Heart left ventricle (tissue), 16 donors: Measurements from ENCODE around the gene DRD1. TPM values are rescaled to one million over a fixed set of nuclear protein-coding genes. Genes with fewer than 3 reads are reported as not detected.
"Not testable (repeated sequence)": the region's sequence is repeated elsewhere in the genome, so short reads cannot be mapped to it uniquely, and the experiment has no call there.

Source experiments
- ATAC-seq, 4 donors: fragments of 200-7000 bp; cut with Tn5 transposase; one replicate each; pipeline ENCODE4 v1.9.1; 2020 to 2022; ENCODE audit warnings: moderate library complexity in 4 of 4, mild to moderate bottlenecking in 3 of 4, moderate number of reproducible peaks in 1 of 4
- DNase-seq, 5 donors: peaks; one replicate each; pipeline ENCODE4 v3.0.0-alpha.2; 2020
- H3K27ac ChIP-seq, 12 donors: fragments of 200-600 bp; sonication (generic) in 4 of 12; one replicate each; pipeline versions ENCODE4 v1.5.0 to v1.8.0; 2016 to 2022; ENCODE audit warnings: mild to moderate bottlenecking in 2 of 12
- H3K27me3 ChIP-seq, 9 donors: fragments of 200-600 bp; sonication (generic) in 2 of 9; one replicate each; pipeline versions ENCODE4 v1.5.1 to v1.8.0; 2016 to 2022; ENCODE audit warnings: mild to moderate bottlenecking in 3 of 9
- H3K36me3 ChIP-seq, 9 donors: fragments of 200-600 bp; sonication (generic) in 2 of 9; one replicate each; pipeline versions ENCODE4 v1.5.0 to v1.8.0; 2018 to 2022; ENCODE audit warnings: mild to moderate bottlenecking in 2 of 9
- H3K4me1 ChIP-seq, 12 donors: fragments of 200-600 bp; sonication (generic) in 4 of 12; one replicate each; pipeline versions ENCODE4 v1.5.0 to v1.8.0; 2016 to 2022; ENCODE audit warnings: mild to moderate bottlenecking in 3 of 12
- H3K4me3 ChIP-seq, 12 donors: fragments of 200-600 bp; sonication (generic) in 4 of 12; one replicate each; pipeline versions ENCODE4 v1.5.0 to v1.8.0; 2017 to 2022; ENCODE audit warnings: mild to moderate bottlenecking in 9 of 12, moderate library complexity in 4 of 12
- H3K9me3 ChIP-seq, 12 donors: fragments of 200-600 bp; sonication (generic) in 4 of 12; one replicate each; pipeline versions ENCODE4 v1.5.0 to v1.8.0; 2016 to 2022; ENCODE audit warnings: mild to moderate bottlenecking in 1 of 12
- POLR2A ChIP-seq, 2 donors: fragments of 450-650 bp; IDR thresholded peaks; one replicate each; pipeline ENCODE4 v1.6.1; 2017; ENCODE audit warnings: antibody characterized with exemption in 2 of 2, mild to moderate bottlenecking in 2 of 2, moderate library complexity in 2 of 2
- WGBS, 4 donors: extraction: QIAGEN DNeasy Blood & Tissue Kit in 2 of 4; methylation state at CpG; one replicate each; pipeline versions ENCODE4 v1.1.5 to v1.1.7; 2013 to 2018; 5-methylcytosine and 5-hydroxymethylcytosine counted together
- intact Hi-C, 10 donors: fragments of 100-400 bp; cut with DNase I; formaldehyde crosslinking; loops; one replicate each; pipeline versions ENCODE4 v1.11.1 to v1.14.2; 2022
- polyA plus RNA-seq, 2 donors: library from polyadenylated mRNA; stranded (reverse); fragments of 200-250 nt; gene quantifications; one replicate each; pipeline ENCODE4 v1.2.3, GENCODE V29; 2013
- total RNA-seq, 9 donors: library from RNA; depleted of rRNA in 2 of 9; stranded (reverse); fragments of >200 nt in 2 of 9; fragmentation: NEBNext Ultra II Directional in 3 of 9; extraction: Animal tissue kit (Norgen Biotek cat#: 25700) in 3 of 9; gene quantifications; one replicate each; pipeline versions ENCODE4 v1.1.0 to v1.2.4, GENCODE V29; 2016 to 2023
- TF ChIP-seq, protein P1 (sequence below), 12 donors: fragments of 200-600 bp; sonication (generic) in 4 of 12; IDR thresholded peaks; one replicate each; pipeline versions ENCODE4 v1.5.0 to v1.8.0; 2018 to 2022; ENCODE audit warnings: antibody characterized with exemption in 12 of 12, mild to moderate bottlenecking in 5 of 12
- donor health status: ischemic (EF 13 %, LVEDD 7.1; RV severe dilation, severe dysfunction).
- donor health status: healthy with polysubstance abuse.
- donor health status: DM: no; HTN: yes; CAD: no.
- donor health status: DM: no; HTN: no; CAD: no.
- donor health status: ischemic (EF 25% LVEDD 6.9; RV normal size, moderate dysfunction).
- donor health status: ischemic (EF 25% LVEDD 5.7; RV mildly dilated, moderate dysfunction).
- donor health status: healthy.
- donor health status: DM: yes; HTN: yes; CAD: no.
- donor health status: ischemic (EF 35%, LVEDD 5.7; RV mildly dilated, moderate dysfunction).
- donor health status: nonischemic (EF 11% LVEDD 7.7; RV severe dilation, severe dysfunction).
- donor health status: DM: yes; HTN: yes; CAD: no.
- donor health status: PGD.
- donor health status: ischemic (EF 29% LVEDD 5.4; RV normal size, mild dysfunction).
- donor health status: nonischemic (EF 23%, LVEDD 6.1; RV moderate dilation, normal function).

The DRD1 gene
- total and polyA plus RNA-seq, 11 donors = 0.07 to 0.11 (median 0.10) TPM; not detected in 8

DNA sequence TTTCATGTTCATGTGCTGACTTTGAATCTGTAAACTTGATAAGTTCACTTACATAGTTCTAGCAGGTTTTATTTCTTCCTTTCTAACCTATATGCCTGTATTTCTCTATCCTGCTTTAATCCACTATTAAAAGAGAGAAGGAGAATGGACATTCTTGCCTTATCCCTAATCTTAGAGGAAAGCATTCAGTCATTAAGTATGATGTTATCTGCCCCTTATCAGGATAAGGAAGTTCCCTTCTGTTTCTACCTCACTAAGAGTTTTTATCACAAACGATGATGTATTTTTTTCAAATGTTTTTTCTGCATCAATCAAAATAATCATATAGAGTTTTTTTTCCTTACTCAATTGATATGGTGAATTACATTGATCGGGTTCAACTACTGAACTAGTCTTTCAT is 33.1 kb downstream of the DRD1 start:
- Histone ChIP-seq H3K4me1 (no peaks in the 10 kb centered on the region), H3K9me3 (peaks cover 0 to 7% (median 0%) of the 10 kb centered on the region in 12 donors), H3K27me3 (no peaks in the 10 kb centered on the region), H3K4me3 (no peak overlapping the region), H3K27ac (no peak overlapping the region), H3K36me3 (no peaks in the 10 kb centered on the region)
- intact Hi-C loops = no loop called here
- 56 to 67% (median 60%) methylated on average over 2 of the region's 2 CpGs for WGBS, 4 donors
- no peak for TF ChIP-seq POLR2A (IDR thresholded peaks at IDR 0.05)
- TF ChIP-seq, protein P1, sequence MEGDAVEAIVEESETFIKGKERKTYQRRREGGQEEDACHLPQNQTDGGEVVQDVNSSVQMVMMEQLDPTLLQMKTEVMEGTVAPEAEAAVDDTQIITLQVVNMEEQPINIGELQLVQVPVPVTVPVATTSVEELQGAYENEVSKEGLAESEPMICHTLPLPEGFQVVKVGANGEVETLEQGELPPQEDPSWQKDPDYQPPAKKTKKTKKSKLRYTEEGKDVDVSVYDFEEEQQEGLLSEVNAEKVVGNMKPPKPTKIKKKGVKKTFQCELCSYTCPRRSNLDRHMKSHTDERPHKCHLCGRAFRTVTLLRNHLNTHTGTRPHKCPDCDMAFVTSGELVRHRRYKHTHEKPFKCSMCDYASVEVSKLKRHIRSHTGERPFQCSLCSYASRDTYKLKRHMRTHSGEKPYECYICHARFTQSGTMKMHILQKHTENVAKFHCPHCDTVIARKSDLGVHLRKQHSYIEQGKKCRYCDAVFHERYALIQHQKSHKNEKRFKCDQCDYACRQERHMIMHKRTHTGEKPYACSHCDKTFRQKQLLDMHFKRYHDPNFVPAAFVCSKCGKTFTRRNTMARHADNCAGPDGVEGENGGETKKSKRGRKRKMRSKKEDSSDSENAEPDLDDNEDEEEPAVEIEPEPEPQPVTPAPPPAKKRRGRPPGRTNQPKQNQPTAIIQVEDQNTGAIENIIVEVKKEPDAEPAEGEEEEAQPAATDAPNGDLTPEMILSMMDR (IDR thresholded peaks at IDR 0.05) = no peak
- DNase-seq (no peak), ATAC-seq (no peak)

DNA sequence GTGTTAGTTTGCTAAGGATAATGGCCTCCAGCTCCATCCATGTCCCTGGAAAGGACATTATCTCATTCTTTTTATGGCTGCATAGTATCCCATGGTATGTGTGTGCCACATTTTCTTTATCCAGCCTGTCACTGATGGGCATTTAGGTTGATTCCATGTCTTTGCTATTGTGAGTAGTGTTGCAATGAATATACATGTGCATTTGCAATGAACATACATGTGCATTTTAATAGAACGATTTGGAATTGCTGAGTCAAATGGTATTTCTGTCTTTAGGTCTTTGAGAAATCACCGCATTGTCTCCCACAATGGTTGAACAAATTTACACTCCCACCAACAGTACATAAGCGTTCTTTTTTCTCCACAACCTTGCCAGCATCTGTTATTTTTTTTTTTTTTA is 37.7 kb downstream of the DRD1 start:
- Histone ChIP-seq H3K27me3 (no peaks in the 10 kb centered on the region), H3K4me1 (no peaks in the 10 kb centered on the region), H3K9me3 (peaks cover 0 to 8% (median 0%) of the 10 kb centered on the region in 12 donors), H3K36me3 (no peaks in the 10 kb centered on the region), H3K4me3 (no peak overlapping the region), H3K27ac (no peak overlapping the region)
- TF ChIP-seq, protein P1 (IDR thresholded peaks at IDR 0.05) = no peak
- TF ChIP-seq POLR2A (IDR thresholded peaks at IDR 0.05) = no peak
- 82 to 87% (median 86%) methylated on average over 3 of the region's 3 CpGs for WGBS, 4 donors
- ATAC-seq (no peak), DNase-seq (no peak)
- intact Hi-C loops = no loop called here

DNA sequence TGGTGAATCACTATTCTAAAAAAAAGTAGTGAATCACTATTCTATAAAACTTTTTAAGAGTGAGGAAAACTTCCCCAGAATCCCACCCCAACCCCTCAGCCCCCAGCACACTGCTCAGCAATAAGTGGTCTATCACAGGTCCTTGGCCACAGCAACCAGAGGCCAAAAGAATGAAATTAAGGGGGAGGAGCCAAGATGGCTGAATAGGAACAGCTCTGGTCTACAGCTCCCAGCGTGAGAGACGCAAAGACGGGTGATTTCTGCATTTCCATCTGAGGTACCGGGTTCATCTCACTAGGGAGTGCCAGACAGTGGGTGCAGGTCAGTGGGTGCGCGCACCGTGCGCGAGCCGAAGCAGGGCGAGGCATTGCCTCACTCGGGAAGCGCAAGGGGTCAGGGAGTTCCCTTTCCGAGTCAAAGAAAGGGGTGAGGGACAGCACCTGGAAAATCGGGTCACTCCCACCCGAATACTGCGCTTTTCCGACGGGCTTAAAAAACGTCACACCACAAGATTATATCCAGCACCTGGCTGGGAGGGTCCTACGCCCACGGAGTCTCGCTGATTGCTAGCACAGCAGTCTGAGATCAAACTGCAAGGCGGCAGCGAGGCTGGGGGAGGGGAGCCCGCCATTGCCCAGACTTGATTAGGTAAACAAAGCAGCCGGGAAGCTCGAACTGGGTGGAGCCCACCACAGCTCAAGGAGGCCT is 46.2 kb downstream of the DRD1 start:
- H3K27me3 ChIP-seq, H3K9me3 ChIP-seq, DNase-seq, intact Hi-C loops, H3K27ac ChIP-seq, ATAC-seq, H3K4me3 ChIP-seq, H3K36me3 ChIP-seq, H3K4me1 ChIP-seq: not testable (repeated sequence)
- WGBS, 4 donors = 47 to 81% (median 60%) methylated on average over 20 to 24 of the region's 28 CpGs

DNA sequence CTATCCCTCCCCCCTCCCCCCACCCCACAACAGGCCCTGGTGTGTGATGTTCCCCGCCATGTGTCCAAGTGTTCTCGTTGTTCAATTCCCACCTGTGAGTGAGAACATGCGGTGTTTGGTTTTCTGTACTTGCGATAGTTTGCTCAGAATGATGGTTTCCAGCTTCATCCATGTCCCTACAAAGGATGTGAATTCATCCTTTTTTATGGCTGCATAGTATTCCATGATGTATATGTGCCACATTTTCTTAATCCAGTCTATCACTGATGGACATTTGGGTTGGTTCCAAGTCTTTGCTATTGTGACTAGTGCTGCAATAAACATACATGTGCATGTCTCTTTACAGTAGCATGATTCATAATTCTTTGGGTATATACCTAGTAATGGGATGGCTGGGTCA is 48.6 kb downstream of the DRD1 start:
- 95 to 97% (median 96%) methylated on average over 4 of the region's 4 CpGs for WGBS, 4 donors
- H3K27me3 ChIP-seq, intact Hi-C loops: not testable (repeated sequence)

DNA sequence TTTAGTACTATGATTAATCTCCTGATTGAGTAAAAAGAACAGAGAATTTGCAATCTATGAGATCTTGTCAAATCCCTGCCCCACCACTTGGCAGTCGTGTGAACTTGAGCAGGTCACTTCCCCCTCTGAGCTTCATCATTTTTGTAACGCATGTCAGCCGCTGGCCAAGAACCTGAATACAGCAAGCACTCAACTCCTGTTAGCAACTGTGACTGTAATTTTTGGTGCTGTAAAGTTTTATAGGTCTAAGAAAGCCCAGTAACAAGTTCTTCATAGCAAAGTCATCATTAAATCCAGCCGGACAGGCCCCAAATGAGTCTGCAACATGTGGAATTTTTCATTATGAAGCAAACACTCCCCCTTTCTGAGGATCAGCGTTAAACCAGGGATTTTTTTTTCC is 49.4 kb downstream of the DRD1 start:
- WGBS, 4 donors = 56 to 65% (median 58%) methylated on average over 5 of the region's 5 CpGs
- peaks cover 0 to 10% (median 0%) of the 10 kb centered on the region in 9 donors for H3K27me3 ChIP-seq
- H3K27ac ChIP-seq = no peak overlapping the region
- DNase-seq (no peak), ATAC-seq (no peak)
- no peaks in the 10 kb centered on the region for H3K36me3 ChIP-seq
- TF ChIP-seq, protein P1 (IDR thresholded peaks at IDR 0.05) = no peak
- TF ChIP-seq POLR2A (IDR thresholded peaks at IDR 0.05) = no peak
- H3K4me1 ChIP-seq = no peaks in the 10 kb centered on the region
- intact Hi-C loops = no loop called here
- H3K4me3 ChIP-seq = no peak overlapping the region
- no peaks in the 10 kb centered on the region for H3K9me3 ChIP-seq

More for the DNA sequence above, 48.6 kb downstream of the DRD1 start:
- H3K4me1 ChIP-seq, H3K4me3 ChIP-seq, ATAC-seq, DNase-seq, H3K27ac ChIP-seq, H3K36me3 ChIP-seq, H3K9me3 ChIP-seq: not testable (repeated sequence)
